ENCODE results near the gene CNTN4.

Gene CNTN4

DNA sequence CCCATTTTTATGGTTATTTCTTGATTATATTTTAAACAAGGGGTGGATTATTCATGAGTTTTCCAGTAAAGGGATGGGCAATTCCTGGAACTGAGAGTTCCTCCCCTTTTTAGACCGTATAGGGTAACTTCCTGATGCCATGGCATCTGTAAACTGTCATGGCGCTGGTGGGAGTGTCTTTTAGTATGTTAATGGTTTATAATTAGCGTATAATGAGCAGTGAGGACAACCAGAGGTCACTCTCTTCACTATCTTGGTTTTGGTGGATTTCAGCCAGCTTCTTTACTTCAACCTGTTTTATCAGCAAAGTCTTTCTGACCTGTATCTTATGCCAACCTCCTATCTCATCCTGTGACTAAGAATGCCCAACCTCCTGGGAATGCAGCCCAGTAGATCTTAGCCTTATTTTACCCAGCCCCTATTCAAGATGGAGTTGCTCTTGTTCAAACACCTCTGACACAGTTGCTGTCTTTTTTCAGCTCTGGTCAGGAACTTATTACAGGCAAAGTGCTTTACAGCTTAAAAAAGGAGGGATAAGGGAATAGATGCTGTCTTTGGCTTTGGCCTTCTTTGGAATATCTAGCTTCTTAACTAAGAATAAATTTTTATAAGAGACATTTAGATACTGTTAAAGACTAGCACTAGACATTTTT is 257.8 kb downstream of the CNTN4 start:
- TF ChIP-seq SUZ12 (IDR thresholded peaks at IDR 0.05; ENCODE audit: extremely low read depth, insufficient read depth, insufficient read length) (no peak), YY1 (IDR thresholded peaks at IDR 0.05; ENCODE audit: insufficient read depth, insufficient read length) (no peak), ZNF274 (IDR thresholded peaks at IDR 0.05; ENCODE audit: low read depth, low read length) (no peak)
- Histone ChIP-seq H3K27me3 (ENCODE audit: insufficient read depth, insufficient read length) (no peaks in the 10 kb centered on the region), H3K36me3 (ENCODE audit: insufficient read depth, insufficient read length, low read length) (no peaks in the 10 kb centered on the region), H3K4me1 (ENCODE audit: insufficient read depth, insufficient read length) (no peaks in the 10 kb centered on the region), H3K4me3 (ENCODE audit: insufficient read length, low read depth) (no peak overlapping the region), H3K9ac (ENCODE audit: insufficient read length, low read depth) (no peak overlapping the region), H3K9me3 (ENCODE audit: insufficient read depth, low read length) (peaks cover 21% of the 10 kb centered on the region)
- no peak for DNase-seq (ENCODE audit: low read depth, low spot score)

DNA sequence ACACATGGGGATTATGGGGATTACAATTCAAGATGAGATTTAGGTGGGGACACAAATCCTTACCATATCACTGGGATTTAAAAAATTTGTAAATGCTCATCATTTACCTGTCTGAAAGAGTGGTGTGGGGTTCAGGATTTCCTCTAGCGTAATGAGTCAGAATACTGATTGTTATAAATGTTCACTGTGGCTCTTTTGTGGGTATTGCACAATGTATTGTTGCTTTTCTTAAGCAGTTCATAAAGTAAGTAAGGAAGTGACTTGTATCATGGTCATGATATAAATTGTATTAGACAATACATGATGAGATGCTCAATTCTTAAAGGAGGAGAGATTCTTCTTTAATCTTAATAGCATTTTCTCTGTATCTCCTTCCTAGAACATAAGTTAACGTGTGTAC is 262.1 kb downstream of the CNTN4 start:
- no peaks in the 10 kb centered on the region for H3K4me1 ChIP-seq (ENCODE audit: insufficient read depth, insufficient read length)
- no peaks in the 10 kb centered on the region for H3K27me3 ChIP-seq (ENCODE audit: insufficient read depth, insufficient read length)
- H3K36me3 ChIP-seq (ENCODE audit: insufficient read depth, insufficient read length, low read length): no peaks in the 10 kb centered on the region
- no peak overlapping the region for H3K4me3 ChIP-seq (ENCODE audit: insufficient read length, low read depth)
- TF ChIP-seq ZNF274 (IDR thresholded peaks at IDR 0.05; ENCODE audit: low read depth, low read length): no peak
- TF ChIP-seq SUZ12 (IDR thresholded peaks at IDR 0.05; ENCODE audit: extremely low read depth, insufficient read depth, insufficient read length): no peak
- no peak for TF ChIP-seq YY1 (IDR thresholded peaks at IDR 0.05; ENCODE audit: insufficient read depth, insufficient read length)
- no peak overlapping the region for H3K9ac ChIP-seq (ENCODE audit: insufficient read length, low read depth)
- no peak for DNase-seq (ENCODE audit: low read depth, low spot score)
- no peaks in the 10 kb centered on the region for H3K9me3 ChIP-seq (ENCODE audit: insufficient read depth, low read length)

DNA sequence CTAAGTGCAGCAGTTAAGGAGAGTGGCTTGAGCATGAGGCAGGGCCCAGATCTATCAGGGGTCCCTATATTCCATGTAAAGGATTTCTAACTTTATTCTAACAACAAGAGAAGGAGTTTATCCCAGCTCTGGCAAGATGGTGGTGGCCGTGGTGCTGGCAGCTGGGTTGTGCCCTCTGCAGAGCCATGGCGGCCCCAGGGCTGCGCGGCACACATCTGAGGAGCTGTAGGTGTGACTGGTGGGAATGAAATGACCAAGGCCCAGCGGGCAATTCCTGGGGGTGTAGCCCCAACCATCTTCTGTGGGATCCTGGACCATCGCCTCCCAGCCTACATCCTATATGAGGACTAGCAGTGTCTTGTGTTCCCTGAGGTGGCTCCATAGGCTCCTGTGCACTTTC is 263.5 kb downstream of the CNTN4 start:
- H3K9me3 ChIP-seq (ENCODE audit: insufficient read depth, low read length): no peaks in the 10 kb centered on the region
- H3K36me3 ChIP-seq (ENCODE audit: insufficient read depth, insufficient read length, low read length): no peaks in the 10 kb centered on the region
- TF ChIP-seq YY1 (IDR thresholded peaks at IDR 0.05; ENCODE audit: insufficient read depth, insufficient read length): no peak
- no peak for TF ChIP-seq SUZ12 (IDR thresholded peaks at IDR 0.05; ENCODE audit: extremely low read depth, insufficient read depth, insufficient read length)
- TF ChIP-seq ZNF274 (IDR thresholded peaks at IDR 0.05; ENCODE audit: low read depth, low read length): no peak
- H3K27me3 ChIP-seq (ENCODE audit: insufficient read depth, insufficient read length): no peaks in the 10 kb centered on the region
- no peak for DNase-seq (ENCODE audit: low read depth, low spot score)
- H3K4me1 ChIP-seq (ENCODE audit: insufficient read depth, insufficient read length): no peaks in the 10 kb centered on the region
- no peak overlapping the region for H3K9ac ChIP-seq (ENCODE audit: insufficient read length, low read depth)
- H3K4me3 ChIP-seq (ENCODE audit: insufficient read length, low read depth): no peak overlapping the region

DNA sequence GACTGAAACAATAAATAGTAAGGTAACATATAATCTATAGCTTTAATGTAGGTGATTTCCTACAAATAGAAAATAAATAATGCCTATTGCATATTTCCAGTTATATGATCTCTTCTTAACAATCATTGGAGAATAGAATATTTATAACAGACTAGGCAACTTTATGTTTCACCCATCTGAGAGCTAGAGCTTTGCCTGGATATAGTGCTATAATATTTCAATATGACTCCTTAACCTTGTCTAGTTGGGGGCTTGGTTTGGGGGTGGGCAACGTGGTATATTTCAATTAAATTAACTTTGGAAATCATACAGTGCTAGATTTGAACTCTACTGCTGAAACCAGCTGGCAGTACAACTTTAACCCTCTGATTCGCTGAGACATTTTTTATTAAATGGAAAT is 265.2 kb downstream of the CNTN4 start:
- DNase-seq (ENCODE audit: low read depth, low spot score): no peak
- Histone ChIP-seq H3K9me3 (ENCODE audit: insufficient read depth, low read length) (no peaks in the 10 kb centered on the region), H3K27me3 (ENCODE audit: insufficient read depth, insufficient read length) (no peaks in the 10 kb centered on the region), H3K4me1 (ENCODE audit: insufficient read depth, insufficient read length) (no peaks in the 10 kb centered on the region), H3K4me3 (ENCODE audit: insufficient read length, low read depth) (no peak overlapping the region), H3K36me3 (ENCODE audit: insufficient read depth, insufficient read length, low read length) (no peaks in the 10 kb centered on the region), H3K9ac (ENCODE audit: insufficient read length, low read depth) (no peak overlapping the region)
- TF ChIP-seq ZNF274 (IDR thresholded peaks at IDR 0.05; ENCODE audit: low read depth, low read length) (no peak), SUZ12 (IDR thresholded peaks at IDR 0.05; ENCODE audit: extremely low read depth, insufficient read depth, insufficient read length) (no peak), YY1 (IDR thresholded peaks at IDR 0.05; ENCODE audit: insufficient read depth, insufficient read length) (no peak)

- Histone ChIP-seq H3K4me3 (ENCODE audit: insufficient read length, low read depth) (no peak overlapping the region), H3K9ac (ENCODE audit: insufficient read length, low read depth) (no peak overlapping the region), H3K36me3 (ENCODE audit: insufficient read depth, insufficient read length, low read length) (no peaks in the 10 kb centered on the region), H3K4me1 (ENCODE audit: insufficient read depth, insufficient read length) (no peaks in the 10 kb centered on the region), H3K9me3 (ENCODE audit: insufficient read depth, low read length) (no peaks in the 10 kb centered on the region), H3K27me3 (ENCODE audit: insufficient read depth, insufficient read length) (no peaks in the 10 kb centered on the region)
- TF ChIP-seq SUZ12 (IDR thresholded peaks at IDR 0.05; ENCODE audit: extremely low read depth, insufficient read depth, insufficient read length) (no peak), YY1 (IDR thresholded peaks at IDR 0.05; ENCODE audit: insufficient read depth, insufficient read length) (no peak), ZNF274 (IDR thresholded peaks at IDR 0.05; ENCODE audit: low read depth, low read length) (no peak)
- no peak for DNase-seq (ENCODE audit: low read depth, low spot score)
These were observed 271.7 kb downstream of the CNTN4 start for GRCh38 chr3:2370317-2370716.

DNA sequence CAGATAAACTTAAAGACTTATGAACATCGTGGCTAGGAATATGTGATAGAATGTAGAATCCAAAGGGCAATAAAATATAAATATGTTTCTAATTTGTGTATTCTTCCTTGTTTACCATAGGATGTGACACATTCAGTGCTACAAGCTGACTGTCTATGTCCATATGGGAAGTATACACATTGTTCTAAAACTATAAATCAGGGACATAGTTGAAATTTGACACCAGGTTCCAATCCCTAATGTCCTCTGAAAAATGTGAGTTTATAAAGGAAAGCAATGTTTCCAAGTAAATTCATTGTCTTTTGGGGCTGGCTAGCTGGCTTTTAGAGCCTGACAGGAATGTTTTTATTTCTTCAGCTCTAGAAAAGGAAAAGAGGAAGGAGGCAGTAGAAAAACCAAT is 273.6 kb downstream of the CNTN4 start:
- Histone ChIP-seq H3K9ac (ENCODE audit: insufficient read length, low read depth) (no peak overlapping the region), H3K9me3 (ENCODE audit: insufficient read depth, low read length) (no peaks in the 10 kb centered on the region), H3K27me3 (ENCODE audit: insufficient read depth, insufficient read length) (no peaks in the 10 kb centered on the region), H3K4me3 (ENCODE audit: insufficient read length, low read depth) (no peak overlapping the region), H3K36me3 (ENCODE audit: insufficient read depth, insufficient read length, low read length) (no peaks in the 10 kb centered on the region), H3K4me1 (ENCODE audit: insufficient read depth, insufficient read length) (no peaks in the 10 kb centered on the region)
- DNase-seq (ENCODE audit: low read depth, low spot score): no peak
- no peak for TF ChIP-seq SUZ12 (IDR thresholded peaks at IDR 0.05; ENCODE audit: extremely low read depth, insufficient read depth, insufficient read length)
- no peak for TF ChIP-seq ZNF274 (IDR thresholded peaks at IDR 0.05; ENCODE audit: low read depth, low read length)
- TF ChIP-seq YY1 (IDR thresholded peaks at IDR 0.05; ENCODE audit: insufficient read depth, insufficient read length): no peak

DNA sequence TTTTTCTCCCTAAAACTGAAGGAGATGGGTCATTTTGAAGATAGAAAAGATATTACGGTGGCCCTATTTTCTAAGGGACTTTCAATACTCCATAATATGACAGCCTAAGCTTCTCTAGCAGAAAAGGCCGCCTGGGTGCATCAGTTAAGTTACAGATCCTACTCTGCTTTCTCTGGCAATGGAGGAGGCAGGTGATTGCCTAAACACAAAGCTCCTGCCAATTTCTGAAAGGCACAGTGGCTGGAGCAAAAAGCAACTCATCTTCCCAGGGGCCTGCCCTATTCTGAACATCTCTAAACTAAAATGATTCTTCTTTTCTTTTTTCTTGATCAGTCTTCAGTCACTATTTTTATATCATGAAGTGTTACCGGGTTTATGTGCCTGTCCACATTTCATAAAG is 276.7 kb downstream of the CNTN4 start:
- Histone ChIP-seq H3K4me1 (ENCODE audit: insufficient read depth, insufficient read length) (no peaks in the 10 kb centered on the region), H3K9me3 (ENCODE audit: insufficient read depth, low read length) (no peaks in the 10 kb centered on the region), H3K27me3 (ENCODE audit: insufficient read depth, insufficient read length) (no peaks in the 10 kb centered on the region), H3K36me3 (ENCODE audit: insufficient read depth, insufficient read length, low read length) (no peaks in the 10 kb centered on the region), H3K9ac (ENCODE audit: insufficient read length, low read depth) (no peak overlapping the region), H3K4me3 (ENCODE audit: insufficient read length, low read depth) (no peak overlapping the region)
- TF ChIP-seq SUZ12 (IDR thresholded peaks at IDR 0.05; ENCODE audit: extremely low read depth, insufficient read depth, insufficient read length) (no peak), ZNF274 (IDR thresholded peaks at IDR 0.05; ENCODE audit: low read depth, low read length) (no peak), YY1 (IDR thresholded peaks at IDR 0.05; ENCODE audit: insufficient read depth, insufficient read length) (no peak)
- DNase-seq (ENCODE audit: low read depth, low spot score): no peak
